ENCODE data around the gene CUL4A. TPM values are rescaled to one million over a fixed set of nuclear protein-coding genes. Genes with fewer than 3 reads are reported as not detected.

Gene CUL4A
- total and polyA plus RNA-seq, 9 of the 15 experiments (the other 6 are each of a cell fraction or from before 2014, with no cell fraction given): 21.1 to 92.0 (median 63.2) TPM

- no peak for TF ChIP-seq ETS2 (tag; IDR thresholded peaks at IDR 0.05; ENCODE audit: borderline replicate concordance, poor library complexity, severe bottlenecking)
- no peak for TF ChIP-seq NR1H2 (CRISPR knock-in tag; IDR thresholded peaks at IDR 0.05)
These were observed 43.1 kb upstream of the CUL4A start (continued) for GRCh38 chr13:113166266-113166665.

DNA sequence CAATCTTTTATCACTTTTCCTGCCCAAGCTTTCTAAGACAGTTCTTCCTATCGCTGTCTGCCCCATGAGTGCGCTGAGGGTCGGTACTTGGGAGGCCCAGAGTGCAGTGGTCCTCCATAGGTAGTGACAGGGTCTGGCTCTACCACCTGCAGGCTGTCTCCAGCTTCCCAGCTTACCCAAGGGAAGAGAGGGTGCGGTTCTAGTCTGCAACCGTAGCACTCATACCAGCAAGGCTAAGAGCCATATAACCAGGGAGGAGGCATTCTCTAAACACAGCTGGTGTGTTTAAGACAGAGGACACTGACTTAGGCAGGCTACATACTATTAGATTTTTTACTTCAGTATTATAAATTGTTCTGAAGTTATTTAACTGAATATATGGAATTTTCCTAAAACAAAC is 42.7 kb upstream of the CUL4A start:
- FAIRE-seq: no peak
- no peaks in the 10 kb centered on the region for H3K79me2 ChIP-seq (ENCODE audit: control insufficient read depth, insufficient read depth, low read length)
- ATAC-seq: no peak
- H2AFZ ChIP-seq (ENCODE audit: low read depth, low read length): no peak overlapping the region
- 95% methylated on average over 5 of the region's 5 CpGs for whole genome bisulfite sequencing (ENCODE audit: insufficient coverage, low coverage, missing lambda C conversion rate)
- H4K20me1 ChIP-seq (replicated peaks; ENCODE audit: control insufficient read depth, insufficient read depth, low read length): no peaks in the 10 kb centered on the region
- no peaks in the 10 kb centered on the region for H3K27me3 ChIP-seq (ENCODE audit: control insufficient read depth in 2 of 2, insufficient read depth in 2 of 2, low read length in 2 of 2)
- no peak for DNase-seq (ENCODE audit: extremely low read depth in 1 of 4, low spot score in 3 of 4)
- ChIA-PET CTCF (ENCODE audit: low intra/inter-chr PET ratio) (no interaction called here), POLR2A (no interaction called here)
- H3K27ac ChIP-seq (ENCODE audit: extremely low read depth, low read depth, low read length): no peak overlapping the region
- no peak overlapping the region for H3K4me2 ChIP-seq (ENCODE audit: insufficient read depth, low read length)
- H3K4me1 ChIP-seq (replicated peaks in 1 of 2; ENCODE audit: control insufficient read depth in 2 of 2, insufficient read depth in 2 of 2, low read length in 2 of 2): peaks cover 0 to 7% of the 10 kb centered on the region in 2 experiments; a peak in 2 of 5 replicates
- H3K9ac ChIP-seq (ENCODE audit: insufficient read depth in 1 of 2, low read depth in 2 of 2, low read length in 2 of 2): no peak overlapping the region
- intact Hi-C loops (cut with micrococcal nuclease) (no loop called here), in situ Hi-C loops (cut with MboI) (no loop called here)
- no peaks in the 10 kb centered on the region for H3K9me3 ChIP-seq (replicated peaks; ENCODE audit: control insufficient read depth, insufficient read depth, low read depth, low read length)
- no peaks in the 10 kb centered on the region for H3K9me1 ChIP-seq (ENCODE audit: control insufficient read depth, insufficient read depth, low read length)
- no peak overlapping the region for H3K4me3 ChIP-seq
- BruUV-seq (replicated peaks): no TSS peak
- peaks cover 15% of the 10 kb centered on the region; the same call in 2 of the 3 replicates for H3K36me3 ChIP-seq (ENCODE audit: control insufficient read depth, insufficient read depth, low read length)
- TF ChIP-seq, protein P1, sequence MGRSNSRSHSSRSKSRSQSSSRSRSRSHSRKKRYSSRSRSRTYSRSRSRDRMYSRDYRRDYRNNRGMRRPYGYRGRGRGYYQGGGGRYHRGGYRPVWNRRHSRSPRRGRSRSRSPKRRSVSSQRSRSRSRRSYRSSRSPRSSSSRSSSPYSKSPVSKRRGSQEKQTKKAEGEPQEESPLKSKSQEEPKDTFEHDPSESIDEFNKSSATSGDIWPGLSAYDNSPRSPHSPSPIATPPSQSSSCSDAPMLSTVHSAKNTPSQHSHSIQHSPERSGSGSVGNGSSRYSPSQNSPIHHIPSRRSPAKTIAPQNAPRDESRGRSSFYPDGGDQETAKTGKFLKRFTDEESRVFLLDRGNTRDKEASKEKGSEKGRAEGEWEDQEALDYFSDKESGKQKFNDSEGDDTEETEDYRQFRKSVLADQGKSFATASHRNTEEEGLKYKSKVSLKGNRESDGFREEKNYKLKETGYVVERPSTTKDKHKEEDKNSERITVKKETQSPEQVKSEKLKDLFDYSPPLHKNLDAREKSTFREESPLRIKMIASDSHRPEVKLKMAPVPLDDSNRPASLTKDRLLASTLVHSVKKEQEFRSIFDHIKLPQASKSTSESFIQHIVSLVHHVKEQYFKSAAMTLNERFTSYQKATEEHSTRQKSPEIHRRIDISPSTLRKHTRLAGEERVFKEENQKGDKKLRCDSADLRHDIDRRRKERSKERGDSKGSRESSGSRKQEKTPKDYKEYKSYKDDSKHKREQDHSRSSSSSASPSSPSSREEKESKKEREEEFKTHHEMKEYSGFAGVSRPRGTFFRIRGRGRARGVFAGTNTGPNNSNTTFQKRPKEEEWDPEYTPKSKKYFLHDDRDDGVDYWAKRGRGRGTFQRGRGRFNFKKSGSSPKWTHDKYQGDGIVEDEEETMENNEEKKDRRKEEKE (IDR thresholded peaks at IDR 0.05; ENCODE audit: borderline replicate concordance in 1 of 2, control insufficient read depth in 1 of 2, low read depth in 2 of 2, low read length in 1 of 2): no peak
- TF ChIP-seq, protein P2, sequence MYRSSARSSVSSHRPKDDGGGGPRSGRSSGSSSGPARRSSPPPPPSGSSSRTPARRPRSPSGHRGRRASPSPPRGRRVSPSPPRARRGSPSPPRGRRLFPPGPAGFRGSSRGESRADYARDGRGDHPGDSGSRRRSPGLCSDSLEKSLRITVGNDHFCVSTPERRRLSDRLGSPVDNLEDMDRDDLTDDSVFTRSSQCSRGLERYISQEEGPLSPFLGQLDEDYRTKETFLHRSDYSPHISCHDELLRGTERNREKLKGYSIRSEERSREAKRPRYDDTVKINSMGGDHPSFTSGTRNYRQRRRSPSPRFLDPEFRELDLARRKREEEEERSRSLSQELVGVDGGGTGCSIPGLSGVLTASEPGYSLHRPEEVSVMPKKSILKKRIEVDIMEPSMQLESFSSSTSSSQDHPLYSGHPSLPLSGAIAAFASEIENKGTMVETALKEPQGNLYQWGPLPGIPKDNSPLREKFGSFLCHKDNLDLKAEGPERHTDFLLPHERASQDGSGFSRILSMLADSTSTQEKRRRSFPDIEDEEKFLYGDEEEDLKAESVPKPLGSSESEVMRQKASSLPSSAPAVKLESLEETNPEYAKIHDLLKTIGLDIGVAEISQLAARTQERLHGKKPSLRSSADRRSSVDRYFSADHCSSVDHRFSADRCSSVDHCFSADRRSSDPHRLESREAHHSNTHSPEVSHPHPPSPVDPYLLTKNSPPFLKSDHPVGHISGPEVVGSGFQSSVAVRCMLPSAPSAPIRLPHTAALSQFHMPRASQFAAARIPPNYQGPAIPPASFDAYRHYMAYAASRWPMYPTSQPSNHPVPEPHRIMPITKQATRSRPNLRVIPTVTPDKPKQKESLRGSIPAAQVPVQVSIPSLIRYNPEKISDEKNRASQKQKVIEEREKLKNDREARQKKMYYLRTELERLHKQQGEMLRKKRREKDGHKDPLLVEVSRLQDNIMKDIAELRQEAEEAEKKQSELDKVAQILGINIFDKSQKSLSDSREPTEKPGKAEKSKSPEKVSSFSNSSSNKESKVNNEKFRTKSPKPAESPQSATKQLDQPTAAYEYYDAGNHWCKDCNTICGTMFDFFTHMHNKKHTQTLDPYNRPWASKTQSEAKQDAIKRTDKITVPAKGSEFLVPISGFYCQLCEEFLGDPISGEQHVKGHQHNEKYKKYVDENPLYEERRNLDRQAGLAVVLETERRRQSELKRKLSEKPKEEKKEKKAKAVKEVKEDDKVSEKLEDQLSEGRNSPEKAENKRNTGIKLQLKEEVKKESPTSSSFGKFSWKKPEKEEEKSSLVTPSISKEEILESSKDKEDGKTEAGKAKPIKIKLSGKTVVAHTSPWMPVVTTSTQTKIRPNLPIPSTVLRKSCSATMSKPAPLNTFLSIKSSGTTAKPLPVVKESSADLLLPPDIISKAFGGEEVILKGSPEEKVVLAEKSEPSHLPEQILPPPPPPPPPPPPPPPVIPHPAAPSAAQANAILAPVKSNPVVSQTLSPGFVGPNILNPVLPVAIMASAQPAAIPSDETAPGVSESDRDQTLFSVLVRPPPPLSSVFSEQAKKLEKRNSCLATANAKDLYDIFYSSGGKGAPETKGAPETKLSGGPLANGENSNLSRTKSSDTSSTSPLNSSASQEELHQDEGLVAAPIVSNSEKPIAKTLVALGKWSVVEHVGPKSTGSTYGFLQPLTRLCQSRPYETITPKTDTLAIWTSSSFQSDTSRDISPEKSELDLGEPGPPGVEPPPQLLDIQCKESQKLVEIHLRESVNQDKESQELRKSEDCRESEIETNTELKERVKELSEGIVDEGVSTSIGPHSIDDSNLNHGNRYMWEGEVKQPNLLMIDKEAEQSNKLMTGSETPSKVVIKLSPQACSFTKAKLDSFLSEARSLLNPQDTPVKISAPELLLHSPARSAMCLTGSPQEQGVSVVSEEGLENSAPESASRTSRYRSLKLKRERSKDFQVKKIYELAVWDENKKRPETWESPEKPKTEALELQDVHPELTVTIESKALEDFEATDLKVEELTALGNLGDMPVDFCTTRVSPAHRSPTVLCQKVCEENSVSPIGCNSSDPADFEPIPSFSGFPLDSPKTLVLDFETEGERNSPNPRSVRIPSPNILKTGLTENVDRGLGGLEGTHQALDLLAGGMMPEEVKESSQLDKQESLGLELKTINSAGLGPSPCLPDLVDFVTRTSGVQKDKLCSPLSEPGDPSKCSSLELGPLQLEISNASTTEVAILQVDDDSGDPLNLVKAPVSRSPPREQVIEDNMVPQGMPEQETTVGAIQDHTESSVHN (IDR thresholded peaks at IDR 0.05; ENCODE audit: borderline replicate concordance in 1 of 2, low read depth in 1 of 2): no peak
- TF ChIP-seq MAFG (tag; conservative IDR thresholded peaks at IDR 0.05): no peak
- TF ChIP-seq, protein P3, sequence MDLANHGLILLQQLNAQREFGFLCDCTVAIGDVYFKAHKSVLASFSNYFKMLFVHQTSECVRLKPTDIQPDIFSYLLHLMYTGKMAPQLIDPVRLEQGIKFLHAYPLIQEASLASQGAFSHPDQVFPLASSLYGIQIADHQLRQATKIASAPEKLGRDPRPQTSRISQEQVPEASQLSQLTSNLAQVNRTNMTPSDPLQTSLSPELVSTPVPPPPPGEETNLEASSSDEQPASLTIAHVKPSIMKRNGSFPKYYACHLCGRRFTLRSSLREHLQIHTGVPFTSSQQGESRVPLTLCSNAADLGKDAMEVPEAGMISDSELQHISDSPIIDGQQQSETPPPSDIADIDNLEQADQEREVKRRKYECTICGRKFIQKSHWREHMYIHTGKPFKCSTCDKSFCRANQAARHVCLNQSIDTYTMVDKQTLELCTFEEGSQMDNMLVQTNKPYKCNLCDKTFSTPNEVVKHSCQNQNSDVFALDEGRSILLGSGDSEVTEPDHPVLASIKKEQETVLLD (IDR thresholded peaks at IDR 0.05): no peak
- TF ChIP-seq ZNF584 (CRISPR knock-in tag; IDR thresholded peaks at IDR 0.05; ENCODE audit: low read depth): no peak

All from K562 (cell line).